Upper lobe of left lung (tissue), 6 donors: Measurements from ENCODE around the gene KRTAP5-6. TPM values are rescaled to one million over a fixed set of nuclear protein-coding genes. Genes with fewer than 3 reads are reported as not detected.

Experiments used
- ATAC-seq, 2 donors: fragments of 200-7000 bp; cut with Tn5 transposase; one replicate each; pipeline ENCODE4 v1.9.1; 2022; ENCODE audit warnings: mild to moderate bottlenecking in 2 of 2, moderate library complexity in 2 of 2; ENCODE audit not compliant: low FRiP score in 2 of 2
- DNase-seq, 2 donors: peaks; one replicate each; pipeline ENCODE4 v3.0.0-alpha.2; 2019 to 2020
- H3K27ac ChIP-seq, 4 donors: fragments of 200-600 bp; sonication (generic); one replicate each; pipeline ENCODE4 v1.5.1; 2016 to 2019
- H3K27me3 ChIP-seq, 4 donors: fragments of 200-600 bp; sonication (generic); one replicate each; pipeline ENCODE4 v1.5.1; 2017 to 2019
- H3K36me3 ChIP-seq, 4 donors: fragments of 200-600 bp; sonication (generic); one replicate each; pipeline ENCODE4 v1.5.1; 2016 to 2019
- H3K4me1 ChIP-seq, 4 donors: fragments of 200-600 bp; sonication (generic); one replicate each; pipeline ENCODE4 v1.5.1; 2018 to 2019
- H3K4me3 ChIP-seq, 4 donors: fragments of 200-600 bp; sonication (generic); one replicate each; pipeline ENCODE4 v1.5.1; 2017 to 2019; ENCODE audit warnings: mild to moderate bottlenecking in 2 of 4, moderate library complexity in 1 of 4
- H3K9me3 ChIP-seq, 4 donors: fragments of 200-600 bp; sonication (generic); one replicate each; pipeline ENCODE4 v1.5.1; 2018 to 2019
- EP300 ChIP-seq, 4 donors: sonication (generic); formaldehyde crosslinking; IDR thresholded peaks; one replicate each; pipeline ENCODE4 v1.5.1; 2017; ENCODE audit warnings: antibody characterized with exemption in 4 of 4, control low read depth in 2 of 4
- POLR2A ChIP-seq, 4 donors: fragments of 450-650 bp; IDR thresholded peaks; one replicate each; pipeline ENCODE4 v1.5.1; 2016 to 2017; ENCODE audit warnings: antibody characterized with exemption in 4 of 4, mild to moderate bottlenecking in 2 of 4
- POLR2AphosphoS5 ChIP-seq, 2 donors: sonication (generic); formaldehyde crosslinking; IDR thresholded peaks; one replicate each; pipeline ENCODE4 v1.5.1; 2017; ENCODE audit warnings: antibody characterized with exemption in 2 of 2
- WGBS, 2 donors: methylation state at CpG; one replicate each; pipeline ENCODE4 v1.1.5; 2017 to 2018; 5-methylcytosine and 5-hydroxymethylcytosine counted together
- total RNA-seq, 6 donors: library from RNA; depleted of rRNA in 4 of 6; stranded (reverse); fragments of >200 nt in 4 of 6; gene quantifications; one replicate each; pipeline versions ENCODE4 v1.1.0 to v1.2.1, GENCODE V29; 2016 to 2021
- TF ChIP-seq, protein P1 (sequence below), 6 experiments: fragments of 450-650 bp in 4 of 6; fragments of 200-600 bp in 2 of 6; sonication (generic) in 2 of 6; IDR thresholded peaks; one replicate each; pipeline ENCODE4 v1.5.1; 2016 to 2019; ENCODE audit warnings: antibody characterized with exemption in 6 of 6
- donor health status: DM: no; HTN: no; CAD: no; lungs with moderate emphysema.
- donor health status: DM: no; HTN: yes; CAD: no; lungs with severe emphysema.

The KRTAP5-6 gene
- total RNA-seq, 6 donors from 2014 or later: not detected

DNA sequence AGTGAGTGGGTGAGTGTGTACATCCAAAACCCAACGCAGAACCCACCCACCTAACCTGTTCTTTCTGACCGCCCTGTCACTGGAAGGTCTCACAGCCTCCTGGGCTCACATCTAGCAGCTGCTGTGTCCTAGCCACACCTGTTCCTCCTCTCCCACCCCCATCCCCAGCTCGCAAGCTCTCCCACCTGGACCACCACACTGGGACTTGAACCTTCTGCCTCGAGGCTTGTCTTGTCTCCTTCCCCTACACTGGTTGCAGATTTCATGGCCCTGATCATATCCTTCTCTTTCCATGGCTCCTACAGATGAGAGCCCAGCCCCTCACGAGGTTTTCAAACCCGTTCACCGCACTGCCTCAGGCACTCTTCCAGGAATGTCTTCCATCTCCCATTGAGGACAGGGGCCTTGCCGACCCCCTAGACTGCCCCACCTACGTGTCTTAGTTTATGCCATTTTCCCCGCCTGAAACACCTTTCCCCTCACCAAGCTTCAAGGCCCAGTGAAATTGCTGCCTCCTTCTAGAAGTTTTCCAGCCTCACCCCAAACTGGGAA lies 46.7 kb downstream of the KRTAP5-6 start:
- Histone ChIP-seq H3K4me3 (no peak overlapping the region), H3K27me3 (peaks cover 0 to 8% (median under 1%) of the 10 kb centered on the region in 4 donors), H3K36me3 (no peaks in the 10 kb centered on the region), H3K9me3 (no peaks in the 10 kb centered on the region), H3K27ac (no peak overlapping the region), H3K4me1 (peaks cover 2 to 15% (median 4%) of the 10 kb centered on the region in 4 donors)
- 82 to 90% methylated on average over 10 of the region's 10 CpGs for WGBS, 2 donors
- TF ChIP-seq POLR2AphosphoS5 (IDR thresholded peaks at IDR 0.05) (no peak), POLR2A (IDR thresholded peaks at IDR 0.05) (no peak), EP300 (IDR thresholded peaks at IDR 0.05) (no peak)
- TF ChIP-seq, protein P1, sequence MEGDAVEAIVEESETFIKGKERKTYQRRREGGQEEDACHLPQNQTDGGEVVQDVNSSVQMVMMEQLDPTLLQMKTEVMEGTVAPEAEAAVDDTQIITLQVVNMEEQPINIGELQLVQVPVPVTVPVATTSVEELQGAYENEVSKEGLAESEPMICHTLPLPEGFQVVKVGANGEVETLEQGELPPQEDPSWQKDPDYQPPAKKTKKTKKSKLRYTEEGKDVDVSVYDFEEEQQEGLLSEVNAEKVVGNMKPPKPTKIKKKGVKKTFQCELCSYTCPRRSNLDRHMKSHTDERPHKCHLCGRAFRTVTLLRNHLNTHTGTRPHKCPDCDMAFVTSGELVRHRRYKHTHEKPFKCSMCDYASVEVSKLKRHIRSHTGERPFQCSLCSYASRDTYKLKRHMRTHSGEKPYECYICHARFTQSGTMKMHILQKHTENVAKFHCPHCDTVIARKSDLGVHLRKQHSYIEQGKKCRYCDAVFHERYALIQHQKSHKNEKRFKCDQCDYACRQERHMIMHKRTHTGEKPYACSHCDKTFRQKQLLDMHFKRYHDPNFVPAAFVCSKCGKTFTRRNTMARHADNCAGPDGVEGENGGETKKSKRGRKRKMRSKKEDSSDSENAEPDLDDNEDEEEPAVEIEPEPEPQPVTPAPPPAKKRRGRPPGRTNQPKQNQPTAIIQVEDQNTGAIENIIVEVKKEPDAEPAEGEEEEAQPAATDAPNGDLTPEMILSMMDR (IDR thresholded peaks at IDR 0.05): no peak
- no peak for DNase-seq
- ATAC-seq: no peak

DNA sequence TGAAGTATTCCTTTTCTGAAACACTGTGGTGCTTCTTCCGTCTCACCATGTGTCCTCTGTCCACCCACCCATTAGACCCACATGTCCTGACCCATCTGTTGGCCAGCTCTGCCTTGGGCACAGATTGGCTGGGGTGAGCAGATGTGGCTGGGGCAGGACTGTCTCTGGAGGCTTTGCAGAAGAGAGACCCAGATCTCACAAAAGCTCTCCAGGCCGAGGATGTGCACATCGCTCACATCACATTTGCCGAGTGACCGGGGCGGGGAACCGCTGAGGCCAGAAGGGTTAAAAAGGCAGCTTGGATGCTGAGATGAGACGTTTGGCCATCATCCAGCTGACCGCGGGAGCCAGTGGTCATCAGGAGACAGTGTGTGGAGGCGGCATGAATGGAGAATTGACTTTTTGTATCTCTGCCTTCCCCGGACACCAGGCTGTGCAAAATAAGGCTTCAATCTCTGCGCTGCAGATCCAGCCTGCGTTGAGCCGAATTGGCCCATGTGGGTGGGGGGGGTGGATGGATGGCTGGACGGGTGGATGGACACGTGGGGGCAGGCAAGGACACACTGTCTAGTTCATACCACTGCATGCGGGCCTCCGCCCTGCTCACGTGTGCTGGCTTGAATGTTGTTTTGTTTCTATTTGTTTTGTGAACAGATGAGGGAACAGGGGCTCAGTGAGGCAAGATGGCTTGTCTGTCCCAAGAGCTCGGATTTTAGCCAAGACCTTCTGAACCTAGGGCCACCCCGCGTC lies 47.3 kb downstream of the KRTAP5-6 start:
- TF ChIP-seq, protein P1 (IDR thresholded peaks at IDR 0.05): no peak
- no peak for TF ChIP-seq POLR2A (IDR thresholded peaks at IDR 0.05)
- no peak for TF ChIP-seq EP300 (IDR thresholded peaks at IDR 0.05)
- no peak for TF ChIP-seq POLR2AphosphoS5 (IDR thresholded peaks at IDR 0.05)

DNA sequence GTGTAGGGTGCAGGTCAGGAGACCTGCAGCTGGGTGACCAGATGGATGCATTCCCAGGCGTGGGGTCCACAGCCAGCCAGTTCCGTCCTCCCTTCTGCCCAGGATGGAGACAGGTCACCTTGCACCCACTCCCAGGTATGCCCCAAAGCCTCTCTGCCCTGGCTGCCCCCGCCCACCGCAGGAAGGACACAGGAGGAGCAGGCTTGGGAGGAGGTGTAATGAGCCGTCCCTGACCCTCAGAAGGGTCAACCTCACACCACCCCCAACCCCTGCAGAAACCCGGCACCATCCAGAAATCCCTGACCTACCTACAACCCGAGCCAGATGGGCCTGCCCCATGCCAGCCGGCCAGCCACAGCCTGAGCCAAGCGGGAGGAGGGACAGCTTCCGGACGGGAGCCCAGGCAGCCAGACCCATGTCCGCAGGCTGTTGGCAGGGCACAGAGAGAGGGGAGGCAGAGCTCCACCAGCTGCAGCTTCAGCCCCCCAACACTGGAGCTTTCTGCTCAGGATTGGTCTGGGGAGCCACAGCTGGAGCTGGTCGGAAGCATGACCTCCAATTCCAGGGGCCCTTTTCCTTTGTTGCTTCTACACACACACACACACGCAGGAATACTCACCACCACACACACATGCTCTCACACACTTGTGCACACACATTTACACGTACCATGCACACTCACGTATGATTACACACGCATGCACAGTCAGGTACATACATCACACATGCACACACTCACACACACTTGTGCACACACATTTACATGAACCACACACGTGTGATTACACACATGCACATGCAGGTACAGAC lies 48.1 kb downstream of the KRTAP5-6 start:
- ATAC-seq (no peak), DNase-seq (peak in 1 of 2 donors; percentile 67)
- TF ChIP-seq EP300 (IDR thresholded peaks at IDR 0.05) (no peak), POLR2A (IDR thresholded peaks at IDR 0.05) (no peak), POLR2AphosphoS5 (IDR thresholded peaks at IDR 0.05) (no peak)
- TF ChIP-seq, protein P1 (IDR thresholded peaks at IDR 0.05): no peak
- Histone ChIP-seq H3K36me3 (no peaks in the 10 kb centered on the region), H3K27me3 (peaks cover 0 to 17% (median 3%) of the 10 kb centered on the region in 4 donors), H3K4me1 (peaks cover 12 to 29% (median 14%) of the 10 kb centered on the region in 4 donors), H3K9me3 (no peaks in the 10 kb centered on the region), H3K4me3 (no peak overlapping the region), H3K27ac (no peak overlapping the region)
- WGBS, 2 donors: 69 to 82% methylated on average over 13 to 16 of the region's 18 CpGs

More for the DNA sequence above, 47.3 kb downstream of the KRTAP5-6 start:
- Histone ChIP-seq H3K27me3 (peaks cover 0 to 14% (median 3%) of the 10 kb centered on the region in 4 donors), H3K4me1 (peaks cover 6 to 22% (median 10%) of the 10 kb centered on the region in 4 donors), H3K4me3 (no peak overlapping the region), H3K9me3 (no peaks in the 10 kb centered on the region), H3K27ac (no peak overlapping the region), H3K36me3 (no peaks in the 10 kb centered on the region)
- DNase-seq: peak; percentile 20 to 38
- ATAC-seq: peak in 1 of 2 donors; percentile 13
- WGBS, 2 donors: 74 to 75% methylated on average over 21 to 23 of the region's 23 CpGs

DNA sequence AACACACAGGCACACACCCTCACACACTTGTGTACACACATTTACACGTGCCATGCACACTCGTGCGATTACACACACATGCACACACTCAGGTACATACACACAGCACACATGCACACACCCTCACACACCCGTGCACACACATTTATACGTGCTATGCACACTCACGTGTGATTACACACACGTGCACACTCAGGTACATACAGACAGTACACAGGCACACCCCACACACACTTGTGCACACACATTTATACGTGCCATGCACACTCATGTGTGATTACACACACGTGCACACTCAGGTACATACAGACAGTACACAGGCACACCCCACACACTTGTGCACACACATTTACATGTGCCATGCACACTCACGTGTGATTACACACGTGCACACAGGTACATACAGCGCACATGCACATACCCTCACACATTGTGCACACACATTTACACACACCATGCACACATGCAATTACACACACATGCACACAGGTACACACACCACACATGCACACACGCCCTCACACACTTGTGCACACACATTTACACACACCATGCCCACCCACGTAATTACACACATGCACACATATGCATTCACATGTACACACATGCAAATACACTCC lies 48.8 kb downstream of the KRTAP5-6 start:
- H3K27me3 ChIP-seq: peaks cover 0 to 17% (median 3%) of the 10 kb centered on the region in 4 donors
- H3K4me3 ChIP-seq: no peak overlapping the region
- no peak overlapping the region for H3K27ac ChIP-seq
- 91 to 92% methylated on average over 14 of the region's 14 CpGs for WGBS, 2 donors
- TF ChIP-seq POLR2AphosphoS5 (IDR thresholded peaks at IDR 0.05) (no peak), POLR2A (IDR thresholded peaks at IDR 0.05) (no peak), EP300 (IDR thresholded peaks at IDR 0.05) (no peak)
- TF ChIP-seq, protein P1 (IDR thresholded peaks at IDR 0.05): no peak
- ATAC-seq (no peak), DNase-seq (no peak)
- peaks cover 12 to 34% (median 17%) of the 10 kb centered on the region in 4 donors for H3K4me1 ChIP-seq
- no peaks in the 10 kb centered on the region for H3K36me3 ChIP-seq
- no peaks in the 10 kb centered on the region for H3K9me3 ChIP-seq
